ENCODE data around the gene CIP2A. TPM values are rescaled to one million over a fixed set of nuclear protein-coding genes. Genes with fewer than 3 reads are reported as not detected.

CIP2A gene
- total and polyA plus RNA-seq, 2 experiments from 2014 or later, result 48.1 to 63.5 TPM

GRCh38 chr3:108548886-108549285, 40.4 kb downstream of the CIP2A start (continued):
- no peak for TF ChIP-seq ZNF462 (CRISPR knock-in tag; IDR thresholded peaks at IDR 0.05)

- no peaks in the 10 kb centered on the region for H3K9me3 Mint-ChIP-seq
- no peak overlapping the region for H3K27ac Mint-ChIP-seq
Observed at GRCh38 chr3:108548304-108548703, 40.9 kb downstream of the CIP2A start.

More at GRCh38 chr3:108548304-108548703, 40.9 kb downstream of the CIP2A start:
- H3K36me3 ChIP-seq (ENCODE audit: insufficient read depth), result peaks cover 15% of the 10 kb centered on the region; the same call in 1 of the 2 replicates
- no peak overlapping the region for H2AFZ ChIP-seq
- peaks cover 5% of the 10 kb centered on the region; the same call in 2 of the 3 replicates for H3K4me1 Mint-ChIP-seq
- H3K79me2 ChIP-seq (replicated peaks; ENCODE audit: insufficient read depth), result no peaks in the 10 kb centered on the region
- DNase-seq (ENCODE audit: low spot score) (no peak), ATAC-seq (no peak)
- no peaks in the 10 kb centered on the region for H3K27me3 Mint-ChIP-seq (ENCODE audit: insufficient read depth, low read depth, poor library complexity)
- no peak overlapping the region for H3K27ac ChIP-seq (ENCODE audit: low read depth)
- no peaks in the 10 kb centered on the region for H3K27me3 ChIP-seq (ENCODE audit: insufficient read depth)
- H3K4me3 Mint-ChIP-seq, result no peak overlapping the region
- H3K36me3 Mint-ChIP-seq (ENCODE audit: low read depth), result peaks cover 40% of the 10 kb centered on the region
- no peak for TF ChIP-seq JUNB (IDR thresholded peaks at IDR 0.05; ENCODE audit: unreplicated experiment)
- no peak for TF ChIP-seq ZNF114 (CRISPR knock-in tag; IDR thresholded peaks at IDR 0.05)
- TF ChIP-seq ZNF331 (CRISPR knock-in tag; IDR thresholded peaks at IDR 0.05; ENCODE audit: low read depth), result no peak
- no peak for TF ChIP-seq ETS1 (IDR thresholded peaks at IDR 0.05)
- no peak for TF ChIP-seq ZNF462 (CRISPR knock-in tag; IDR thresholded peaks at IDR 0.05)
- no peak overlapping the region for H3K4me2 ChIP-seq
- H3K4me1 ChIP-seq (ENCODE audit: insufficient read depth), result 0 out of 2 replicates have a peak, but pooled peaks cover 4% of the 10 kb centered on the region
- H3K4me3 ChIP-seq, result no peak overlapping the region
- no peaks in the 10 kb centered on the region for H3K9me2 ChIP-seq (ENCODE audit: insufficient read depth)
- no peaks in the 10 kb centered on the region for H4K20me1 ChIP-seq (replicated peaks; ENCODE audit: insufficient read depth)
- no peaks in the 10 kb centered on the region for H3F3A ChIP-seq (replicated peaks; ENCODE audit: low read depth)

All from GM23338 (cell line).